Measurements from ENCODE around the gene CHTF18. TPM values are rescaled to one million over a fixed set of nuclear protein-coding genes. Genes with fewer than 3 reads are reported as not detected.

Gene CHTF18
- total RNA-seq, 1 donor from 2014 or later, result 79.3 TPM

GRCh38 chr16:844638-845350, 56.4 kb downstream of the CHTF18 start:
- intact Hi-C loops (cut with micrococcal nuclease), result no loop called here

DNA sequence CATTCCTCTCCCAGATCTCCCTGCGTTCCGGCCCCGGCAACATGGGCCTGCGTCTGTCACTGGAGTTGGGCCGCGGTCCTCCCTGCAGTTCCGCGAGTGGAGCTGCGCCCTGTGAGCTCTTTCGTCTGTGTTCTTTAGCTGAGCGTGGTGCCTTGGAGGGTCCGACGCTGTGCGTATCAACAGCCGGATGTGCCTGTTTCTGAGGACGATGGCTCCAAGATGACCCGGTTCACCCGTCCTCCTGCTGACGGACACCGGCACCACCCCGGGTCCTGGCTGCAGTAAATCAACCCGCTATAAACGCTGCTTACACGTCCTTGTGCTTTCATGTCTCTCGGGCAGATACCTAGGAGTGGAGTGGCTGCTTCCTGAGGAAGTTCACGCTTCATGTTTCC, 56.9 kb downstream of the CHTF18 start:
- intact Hi-C loops (cut with micrococcal nuclease), result no loop called here

DNA sequence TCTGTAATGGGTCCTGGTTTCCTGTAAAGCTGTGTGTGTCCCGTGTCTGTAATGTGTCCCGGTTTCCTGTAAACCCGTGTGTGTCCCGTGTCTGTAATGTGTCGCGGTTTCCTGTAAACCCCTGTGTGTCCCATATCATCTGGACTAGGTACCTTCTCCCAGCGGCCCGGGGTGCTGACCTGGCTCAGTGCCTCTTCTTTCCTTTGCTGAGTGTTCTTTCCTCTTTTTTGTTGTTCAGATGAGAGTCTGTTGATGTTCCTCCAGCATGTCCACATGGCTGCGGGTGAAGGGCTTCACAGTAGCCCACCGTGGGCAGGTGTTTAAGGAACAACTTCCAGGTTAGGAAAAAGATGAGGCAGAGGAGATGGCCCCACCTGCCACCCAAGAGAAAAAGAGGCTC, 58.7 kb downstream of the CHTF18 start:
- intact Hi-C loops (cut with micrococcal nuclease), result no loop called here

Other genes starting within 250 kb of the CHTF18 start
- 0.10 TPM in 1 of 2 replicates, not detected in the other for gene PRR35, start 228.2 kb upstream of the CHTF18 start, total RNA-seq
- 1.8 and 2.2 TPM in 2 replicates for gene NHLRC4, start 221.6 kb upstream of the CHTF18 start, total RNA-seq
- gene PIGQ, start 218.7 kb upstream of the CHTF18 start, total RNA-seq, result 45.5 and 49.8 TPM in 2 replicates
- 16.2 and 17.6 TPM in 2 replicates for gene RAB40C, start 198.6 kb upstream of the CHTF18 start, total RNA-seq
- gene WFIKKN1, start 157.6 kb upstream of the CHTF18 start, total RNA-seq, result 0.69 and 0.76 TPM in 2 replicates
- gene METTL26, start 152.3 kb upstream of the CHTF18 start, total RNA-seq, result 79.2 and 85.0 TPM in 2 replicates
- gene MCRIP2, start 146.8 kb upstream of the CHTF18 start, total RNA-seq, result 19.3 and 27.5 TPM in 2 replicates
- gene WDR90, start 139.3 kb upstream of the CHTF18 start, total RNA-seq, result 52.9 and 53.6 TPM in 2 replicates
- 136 and 155 TPM in 2 replicates for gene RHOT2, start 120.5 kb upstream of the CHTF18 start, total RNA-seq
- gene RHBDL1, start 112.9 kb upstream of the CHTF18 start, total RNA-seq, result 0.98 and 2.0 TPM in 2 replicates
- gene STUB1, start 108.2 kb upstream of the CHTF18 start, total RNA-seq, result 73.9 and 81.6 TPM in 2 replicates
- gene JMJD8, start 104.3 kb upstream of the CHTF18 start, total RNA-seq, result 41.2 and 42.1 TPM in 2 replicates
- gene WDR24, start 98.2 kb upstream of the CHTF18 start, total RNA-seq, result 18.0 and 18.5 TPM in 2 replicates
- gene FBXL16, start 82.8 kb upstream of the CHTF18 start, total RNA-seq, result 8.0 and 8.2 TPM in 2 replicates
- gene METRN, start 73.5 kb upstream of the CHTF18 start, total RNA-seq, result 4.7 and 6.1 TPM in 2 replicates
- gene ANTKMT, start 67.5 kb upstream of the CHTF18 start, total RNA-seq, result 8.1 and 10.8 TPM in 2 replicates
- gene CCDC78, start 62.2 kb upstream of the CHTF18 start, total RNA-seq, result 1.7 and 2.4 TPM in 2 replicates
- gene HAGHL, start 61.5 kb upstream of the CHTF18 start, total RNA-seq, result 5.1 and 6.1 TPM in 2 replicates
- 42.5 and 46.8 TPM in 2 replicates for gene CIAO3, start 47.6 kb upstream of the CHTF18 start, total RNA-seq
- not detected in 2 replicates for gene MSLN, start 27.9 kb upstream of the CHTF18 start, total RNA-seq
- 35.4 and 36.4 TPM in 2 replicates for gene RPUSD1, start 239 bp upstream of the CHTF18 start, total RNA-seq
- not detected in 2 replicates for gene GNG13, start 12.1 kb downstream of the CHTF18 start, total RNA-seq
- gene LMF1, start 182.4 kb downstream of the CHTF18 start, total RNA-seq, result 19.1 and 20.4 TPM in 2 replicates
- gene SOX8, start 193.2 kb downstream of the CHTF18 start, total RNA-seq, result 0.17 TPM in 1 of 2 replicates, not detected in the other